HFF-Myc (cell line): ENCODE data around the gene OR7G1.
A peak's percentile ranks its signal among the peaks of the same experiment; 100 is the strongest.

Source experiments
- DNase-seq: peaks from one replicate; pipeline ENCODE4 v3.0.0-alpha.2; 2011; ENCODE audit warnings: low read depth; ENCODE audit errors: extremely low read depth
- H3K4me3 ChIP-seq: replicated peaks from 2 replicates; pipeline ENCODE4 v1.5.1; 2011; ENCODE audit warnings: low read depth, mild to moderate bottlenecking, control low read depth, low read length
- CTCF ChIP-seq: IDR thresholded peaks from 2 replicates; pipeline ENCODE4 v1.5.1; 2012; ENCODE audit warnings: mild to moderate bottlenecking, low read depth, low read length, control low read depth; ENCODE audit errors: missing control alignments

OR7G1 gene

GRCh38 chr19:9150650-9151049 is 35.1 kb upstream of the OR7G1 start:
- no peak overlapping the region for H3K4me3 ChIP-seq
- TF ChIP-seq CTCF: no peak
- DNase-seq: no peak

- H3K4me3 ChIP-seq: no peak overlapping the region
- TF ChIP-seq CTCF: no peak
- DNase-seq: no peak
Measured at GRCh38 chr19:9149997-9150396, 34.4 kb upstream of the OR7G1 start.

DNA sequence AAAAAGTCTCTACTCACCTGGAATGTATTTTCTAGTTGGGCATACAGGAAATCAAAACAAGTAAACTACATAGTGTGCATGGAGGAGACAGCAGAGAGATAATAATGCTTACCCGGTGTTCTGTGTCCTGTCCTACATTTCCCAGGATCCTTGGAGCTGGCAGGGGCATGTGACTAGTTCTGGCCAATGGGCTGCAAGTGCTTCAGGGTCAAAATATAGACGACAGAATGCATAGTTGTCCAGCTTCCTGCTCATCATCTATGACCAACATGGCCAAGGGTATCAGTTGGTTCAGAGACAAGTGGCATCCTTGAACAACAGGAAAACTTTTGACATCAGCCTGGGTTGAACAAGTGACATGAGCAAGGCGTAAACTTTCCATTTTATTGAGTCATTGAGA is 33.1 kb upstream of the OR7G1 start:
- H3K4me3 ChIP-seq: no peak overlapping the region

GRCh38 chr19:9146882-9147281 is 31.3 kb upstream of the OR7G1 start:
- no peak for TF ChIP-seq CTCF
- no peak for DNase-seq
- no peak overlapping the region for H3K4me3 ChIP-seq

More for the DNA sequence above, 33.1 kb upstream of the OR7G1 start:
- no peak for TF ChIP-seq CTCF
- DNase-seq: no peak

DNA sequence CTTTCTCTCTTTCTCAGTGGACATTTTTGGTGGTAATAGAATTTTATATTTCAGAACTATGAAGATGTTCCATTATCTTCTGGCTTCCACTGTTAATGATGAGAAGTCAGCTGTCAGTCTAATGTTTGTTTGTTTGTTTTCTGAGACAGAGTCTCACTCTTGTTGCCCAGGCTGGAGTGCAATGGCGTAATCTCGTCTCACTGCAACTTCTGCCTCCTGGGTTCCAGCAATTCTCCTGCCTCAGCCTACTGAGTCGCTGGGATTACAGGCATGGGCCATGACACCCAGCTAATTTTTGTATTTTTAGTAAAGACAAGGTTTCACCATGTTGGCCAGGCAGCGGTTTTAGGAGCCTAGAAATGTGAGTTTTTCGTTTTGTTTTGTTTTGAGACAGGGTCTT is 29.4 kb upstream of the OR7G1 start:
- no peak for DNase-seq
- no peak overlapping the region for H3K4me3 ChIP-seq
- no peak for TF ChIP-seq CTCF

DNA sequence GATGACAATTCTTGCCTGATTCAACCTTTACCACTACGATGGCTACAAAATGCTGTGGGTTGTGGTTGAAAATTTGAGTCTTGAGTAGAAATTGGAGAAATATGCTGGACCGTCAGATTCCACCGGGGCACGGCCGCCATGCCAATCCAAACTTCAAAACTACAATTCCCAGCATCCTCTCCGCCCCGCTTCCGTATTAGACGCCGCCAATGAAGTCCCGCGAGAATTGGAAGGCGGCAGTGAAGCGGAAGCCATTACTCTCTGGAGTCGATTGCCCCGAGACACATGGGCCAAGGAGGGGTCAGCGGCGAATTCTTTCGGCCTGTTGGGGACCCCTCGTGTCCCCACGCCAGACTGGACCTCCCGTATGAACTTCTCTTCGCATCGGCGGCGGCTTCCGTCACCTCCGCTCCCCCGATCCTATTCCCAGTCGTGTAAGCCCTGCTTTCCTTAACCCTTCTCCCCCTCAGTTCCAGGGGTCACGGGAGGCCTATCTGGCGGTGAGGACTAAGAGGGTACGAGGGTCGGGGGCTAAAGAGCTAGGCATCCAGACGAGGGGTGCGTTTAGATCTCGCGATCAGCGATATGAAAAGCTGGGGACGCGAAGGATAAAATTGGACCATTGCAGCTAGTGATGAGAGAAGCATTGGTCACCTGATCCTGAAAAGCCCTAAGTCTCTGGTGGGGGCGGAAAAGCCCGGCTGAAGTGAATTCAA is 24.8 kb upstream of the OR7G1 start, which contains the start of gene ZNF317:
TSS of gene ZNF317 (plus strand) at position 239 of the 716 bp plus-strand sequence. CDS start 15,620 bp downstream, outside the sequence.
- no peak for TF ChIP-seq CTCF
- H3K4me3 ChIP-seq: peak within 1 kb of the TSS; percentile 99
- peak; percentile 79 for DNase-seq

DNA sequence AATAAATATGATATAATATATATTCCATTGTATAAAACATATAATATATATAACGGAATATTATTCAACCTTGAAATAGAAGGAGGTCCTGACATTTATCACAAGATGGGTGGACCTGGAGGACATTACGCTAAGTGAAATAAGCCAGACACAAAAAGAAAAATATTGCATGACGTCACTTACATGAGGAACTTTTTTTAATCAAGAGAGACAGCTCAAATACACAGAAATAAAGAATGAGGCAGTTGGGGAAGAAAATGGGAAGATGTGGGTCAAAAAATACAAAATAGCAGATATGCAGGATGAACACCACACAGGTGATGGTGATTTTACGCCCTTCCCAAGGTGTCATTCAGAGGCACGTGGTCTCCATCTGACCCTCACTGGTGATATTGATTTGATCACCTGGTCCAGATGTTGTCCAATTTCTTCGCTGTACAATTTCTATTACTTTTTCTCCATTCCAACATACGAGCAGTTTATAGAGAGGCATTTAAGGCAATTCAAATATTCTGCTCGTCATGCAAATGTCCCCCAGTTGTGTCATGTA is 24.1 kb upstream of the OR7G1 start:
- peak overlapping the region; percentile 99 for H3K4me3 ChIP-seq
- TF ChIP-seq CTCF: no peak
- no peak for DNase-seq
